HG03039 (cell line): ENCODE results near the gene NCOA3.
"Not testable (repeated sequence)": the region's sequence is repeated elsewhere in the genome, so short reads cannot be mapped to it uniquely, and the experiment has no call there.

Experiments used
- ATAC-seq: cut with Tn5 transposase; IDR thresholded peaks from one replicate; pipeline ENCODE4 v1.9.1; 2021; ENCODE audit warnings: mild to moderate bottlenecking, moderate library complexity; ENCODE audit not compliant: unreplicated experiment

Gene NCOA3

DNA sequence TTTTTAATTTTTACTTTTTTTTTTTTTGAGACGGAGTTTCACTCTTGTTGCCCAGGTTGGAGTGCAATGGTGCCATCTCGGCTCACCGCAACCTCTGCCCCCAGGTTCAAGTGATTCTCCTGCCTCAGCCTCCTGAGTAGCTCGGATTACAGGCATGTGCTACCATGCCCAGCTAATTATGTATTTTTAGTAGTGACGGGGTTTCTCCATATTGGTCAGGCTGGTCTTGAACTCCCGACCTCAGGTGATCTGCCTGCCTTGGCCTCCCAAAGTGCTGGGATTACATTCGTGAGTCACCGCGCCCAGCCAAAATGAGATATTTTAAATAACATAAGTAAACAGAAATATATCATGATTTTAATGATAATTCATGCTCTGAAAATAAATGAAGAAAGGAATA, 1.6 kb upstream of the NCOA3 start:
- ATAC-seq = not testable (repeated sequence)

GRCh38 chr20:47500554-47500953, 1.1 kb upstream of the NCOA3 start:
- ATAC-seq = no peak

DNA sequence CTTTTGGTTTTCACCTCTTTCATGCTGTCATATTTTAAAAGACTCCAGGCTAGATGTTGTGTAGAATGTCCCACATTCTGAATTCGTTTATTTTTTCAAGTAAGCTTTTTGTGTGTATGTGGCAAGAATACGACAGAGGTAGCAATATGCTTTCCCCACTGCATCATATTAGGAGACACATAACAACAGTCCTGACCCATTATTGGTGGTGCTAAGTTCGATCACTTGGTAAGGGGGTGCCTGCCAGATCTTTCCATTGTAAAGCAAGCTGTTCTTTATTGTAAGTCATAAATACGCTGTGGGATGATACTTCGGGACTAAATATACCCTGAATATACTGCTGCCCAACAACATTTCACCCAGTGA, 588 bp upstream of the NCOA3 start:
- ATAC-seq = no peak

- no peak for ATAC-seq
Measured at GRCh38 chr20:47502271-47503239, 868 bp downstream of the NCOA3 start.

- no peak for ATAC-seq
Measured at GRCh38 chr20:47503685-47504084, 2.0 kb downstream of the NCOA3 start.

- no peak for ATAC-seq
Measured at GRCh38 chr20:47506335-47506734, 4.6 kb downstream of the NCOA3 start.

DNA sequence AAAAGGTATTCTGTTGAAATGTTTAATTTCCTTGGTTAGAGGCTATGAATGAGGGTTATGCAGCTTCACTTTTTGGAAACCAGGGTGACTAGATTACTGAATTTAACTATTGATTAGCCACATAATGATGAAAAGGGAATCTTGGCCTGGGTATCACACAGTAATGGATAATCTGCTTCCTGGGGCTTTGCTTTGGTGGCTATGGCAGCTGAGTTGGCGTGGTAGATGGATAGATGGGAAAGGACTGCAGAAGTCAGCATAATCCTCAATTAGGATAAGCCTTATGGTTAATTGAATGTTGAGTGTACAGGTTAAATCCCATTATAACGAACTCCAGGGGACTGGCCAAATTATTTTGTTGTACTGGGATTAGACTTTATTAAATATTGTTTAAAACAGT, 5.2 kb downstream of the NCOA3 start:
- no peak for ATAC-seq

DNA sequence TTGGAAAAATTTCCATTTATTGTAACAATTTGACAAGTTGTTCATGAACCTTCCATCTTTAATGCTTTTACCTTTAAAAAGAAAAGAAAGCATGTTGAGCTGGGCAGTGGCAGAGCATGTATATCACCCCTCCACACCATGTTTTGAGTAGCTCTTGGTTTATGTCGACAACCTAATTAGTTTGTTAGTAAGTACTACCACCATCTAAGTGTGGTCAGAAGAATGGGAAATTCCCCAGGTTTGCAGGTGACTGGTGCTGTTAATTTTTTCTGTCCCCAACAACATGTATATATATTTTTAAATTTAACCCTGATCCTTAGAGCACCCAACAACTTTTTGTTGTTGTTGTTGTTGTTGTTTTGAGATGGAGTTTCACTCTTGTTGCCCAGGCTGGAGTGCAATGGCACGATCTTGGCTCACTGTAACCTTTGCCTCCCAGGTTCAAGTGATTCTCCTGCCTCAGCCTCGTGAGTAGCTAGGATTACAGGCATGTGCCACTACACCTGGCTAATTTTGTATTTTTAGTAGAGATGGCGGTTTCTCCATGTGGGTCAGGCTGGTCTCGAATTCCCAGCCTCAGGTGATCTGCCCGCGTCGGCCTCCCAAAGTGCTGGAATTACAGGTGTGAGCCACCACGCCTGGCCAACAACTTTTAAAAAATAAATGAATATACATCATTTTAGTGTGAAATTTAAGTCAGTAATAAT, 5.7 kb downstream of the NCOA3 start:
- not testable (repeated sequence) for ATAC-seq

DNA sequence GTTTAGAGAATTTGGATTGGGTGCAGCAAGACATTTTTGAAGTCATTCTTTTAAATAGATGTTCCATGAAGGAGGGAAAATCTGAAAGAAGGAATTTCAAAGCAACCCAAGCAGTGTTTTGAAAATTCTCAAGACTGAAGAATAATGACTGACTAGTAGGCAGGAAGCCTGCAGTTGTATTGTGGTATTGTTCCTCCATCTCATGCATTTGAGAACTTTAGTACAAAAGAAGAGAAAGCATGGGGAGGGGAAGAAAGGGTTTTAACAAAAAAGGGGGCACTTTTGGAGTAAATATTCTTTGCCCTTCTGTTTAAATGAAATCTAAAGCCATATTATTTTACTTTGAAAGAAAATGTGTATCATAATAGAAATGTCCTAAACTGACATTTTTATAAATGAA, 6.6 kb downstream of the NCOA3 start:
- no peak for ATAC-seq

- no peak for ATAC-seq
Measured at GRCh38 chr20:47509104-47509661, 7.5 kb downstream of the NCOA3 start.

DNA sequence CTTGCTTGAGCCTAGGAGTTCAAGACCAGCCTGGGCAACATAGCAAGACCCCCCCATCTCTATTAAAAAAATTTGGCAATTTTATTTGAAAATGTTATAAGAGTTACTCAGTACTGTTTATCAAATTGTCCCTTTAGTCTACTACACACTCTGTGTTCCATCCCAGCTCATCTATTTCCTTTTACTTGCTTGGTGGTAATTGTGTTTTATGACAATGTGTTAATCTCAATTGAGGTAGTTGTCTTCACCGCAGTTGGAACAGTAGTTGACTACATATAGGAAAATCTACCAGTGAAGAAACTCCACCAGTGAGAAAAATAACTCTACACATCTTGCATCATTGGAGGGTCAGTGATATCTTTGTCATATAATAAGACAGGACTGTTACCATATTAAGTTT, 8.0 kb downstream of the NCOA3 start:
- ATAC-seq = no peak

DNA sequence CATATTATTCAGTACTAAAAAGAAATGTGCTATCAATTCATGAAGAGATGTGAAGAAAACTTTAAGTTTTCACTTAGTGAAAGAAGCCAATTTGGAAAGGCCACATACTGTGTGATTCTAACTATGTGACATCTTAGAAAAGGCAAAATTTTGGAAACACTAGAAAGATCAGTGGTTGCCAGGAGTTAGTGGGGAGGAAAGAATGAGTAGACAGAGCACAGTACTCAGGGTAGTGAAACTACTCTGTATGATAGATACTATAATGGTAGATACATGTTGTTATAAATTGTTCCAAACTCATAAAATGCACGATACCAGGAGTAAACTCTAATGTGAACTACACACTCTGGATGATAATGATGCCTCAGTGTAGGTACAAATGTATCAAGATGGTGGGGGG, 14.2 kb downstream of the NCOA3 start:
- ATAC-seq = no peak

- ATAC-seq = no peak
Measured at GRCh38 chr20:47521059-47521808, 19.5 kb downstream of the NCOA3 start.

GRCh38 chr20:47524015-47524784, 22.5 kb downstream of the NCOA3 start:
- no peak for ATAC-seq

DNA sequence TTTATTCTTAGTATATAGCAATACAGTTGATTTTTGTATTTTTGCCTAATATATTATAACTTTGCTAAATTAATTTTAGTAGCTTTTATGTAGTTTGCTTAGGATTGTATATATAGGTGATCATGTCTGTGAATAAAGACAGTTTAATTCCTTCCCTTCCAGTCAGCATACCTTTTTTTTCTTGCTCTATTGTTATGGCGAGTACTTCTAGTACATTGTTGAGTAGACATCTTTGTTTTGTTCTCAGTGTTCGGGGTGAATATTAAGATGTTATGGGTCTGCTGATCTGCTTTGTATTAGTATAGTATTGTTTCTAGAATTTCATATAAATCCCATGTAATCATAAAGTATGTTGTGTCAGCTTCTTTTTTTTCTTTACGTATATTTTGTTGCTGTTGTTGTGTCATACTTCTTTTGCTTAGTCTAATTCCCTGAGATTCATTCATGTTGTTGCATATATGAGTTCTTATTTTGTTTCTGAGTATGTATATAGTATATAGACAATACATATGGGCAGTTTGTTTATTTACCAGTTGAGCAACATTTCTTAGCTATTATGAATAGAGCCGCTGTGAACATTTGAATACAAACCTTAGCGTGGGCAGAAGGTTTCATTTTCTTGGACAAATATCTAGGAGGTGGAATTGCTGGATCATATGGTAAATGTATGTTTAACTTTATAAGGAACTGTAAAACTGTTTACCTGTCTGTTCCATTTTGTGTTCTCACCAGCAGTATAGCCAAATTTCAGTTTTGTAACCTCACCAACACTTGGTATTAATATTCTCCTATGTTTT, 25.5 kb downstream of the NCOA3 start:
- ATAC-seq = no peak

- ATAC-seq = no peak
Measured at GRCh38 chr20:47529840-47530239, 28.2 kb downstream of the NCOA3 start.

DNA sequence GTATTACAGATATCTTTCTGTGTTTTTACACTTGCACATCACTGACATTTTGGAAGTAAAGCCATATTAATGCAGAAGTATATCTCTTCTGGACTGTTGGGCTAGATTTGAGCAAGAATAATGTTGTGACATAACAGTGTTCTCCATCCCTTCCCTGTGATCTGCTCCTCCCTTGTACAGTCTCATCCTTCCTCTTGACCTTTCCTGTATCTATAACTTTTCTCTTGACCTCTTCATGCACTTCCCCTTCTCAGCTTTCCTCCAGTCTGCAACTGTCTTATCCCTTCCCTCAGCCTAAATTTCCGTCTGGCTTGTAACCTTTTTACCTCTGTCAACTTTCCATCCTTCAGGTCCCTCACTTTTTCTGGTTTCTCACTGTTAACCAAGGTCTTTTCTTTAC, 29.8 kb downstream of the NCOA3 start:
- no peak for ATAC-seq

- no peak for ATAC-seq
Measured at GRCh38 chr20:47532002-47532401, 30.3 kb downstream of the NCOA3 start.

DNA sequence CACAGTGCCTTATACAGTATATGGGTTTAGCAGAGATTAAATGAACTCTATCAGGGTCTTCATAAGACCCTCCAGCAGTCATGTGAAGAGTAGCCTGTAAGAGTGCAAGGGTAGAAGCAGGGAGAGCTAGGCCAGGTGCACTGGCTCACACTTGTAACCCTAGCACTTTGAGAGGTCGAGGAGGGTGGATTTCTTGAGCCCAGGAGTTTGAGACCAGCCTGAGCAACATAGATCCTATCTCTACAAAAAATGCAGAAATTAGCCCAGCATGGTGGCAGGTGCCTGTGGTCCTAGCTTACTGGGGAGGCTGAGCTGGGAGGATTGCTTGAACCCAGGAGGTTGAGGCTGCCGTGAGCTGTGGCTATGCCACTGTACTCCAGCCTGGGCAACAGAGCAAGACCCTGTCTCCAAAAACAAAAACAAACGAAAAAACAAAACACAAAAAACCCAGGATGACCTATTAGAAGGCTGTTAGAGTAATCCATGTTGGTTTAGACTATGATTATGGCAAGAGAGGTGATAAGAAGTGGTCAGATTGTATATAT, 31.9 kb downstream of the NCOA3 start:
- no peak for ATAC-seq
